GM18499 (cell line): ENCODE data around the gene NPDC1.

Source experiments
- ATAC-seq: cut with Tn5 transposase; IDR thresholded peaks from one replicate; pipeline ENCODE4 v1.9.1; 2021; ENCODE audit warnings: moderate number of reproducible peaks; ENCODE audit not compliant: insufficient read depth, unreplicated experiment

Gene NPDC1, protein sequence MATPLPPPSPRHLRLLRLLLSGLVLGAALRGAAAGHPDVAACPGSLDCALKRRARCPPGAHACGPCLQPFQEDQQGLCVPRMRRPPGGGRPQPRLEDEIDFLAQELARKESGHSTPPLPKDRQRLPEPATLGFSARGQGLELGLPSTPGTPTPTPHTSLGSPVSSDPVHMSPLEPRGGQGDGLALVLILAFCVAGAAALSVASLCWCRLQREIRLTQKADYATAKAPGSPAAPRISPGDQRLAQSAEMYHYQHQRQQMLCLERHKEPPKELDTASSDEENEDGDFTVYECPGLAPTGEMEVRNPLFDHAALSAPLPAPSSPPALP

GRCh38 chr9:137046088-137046787 is at the start of gene NPDC1:
TSS of gene NPDC1 (minus strand) at chr9:137046177. CDS start at chr9:137045989, 188 bp downstream.
- ATAC-seq: no peak

DNA sequence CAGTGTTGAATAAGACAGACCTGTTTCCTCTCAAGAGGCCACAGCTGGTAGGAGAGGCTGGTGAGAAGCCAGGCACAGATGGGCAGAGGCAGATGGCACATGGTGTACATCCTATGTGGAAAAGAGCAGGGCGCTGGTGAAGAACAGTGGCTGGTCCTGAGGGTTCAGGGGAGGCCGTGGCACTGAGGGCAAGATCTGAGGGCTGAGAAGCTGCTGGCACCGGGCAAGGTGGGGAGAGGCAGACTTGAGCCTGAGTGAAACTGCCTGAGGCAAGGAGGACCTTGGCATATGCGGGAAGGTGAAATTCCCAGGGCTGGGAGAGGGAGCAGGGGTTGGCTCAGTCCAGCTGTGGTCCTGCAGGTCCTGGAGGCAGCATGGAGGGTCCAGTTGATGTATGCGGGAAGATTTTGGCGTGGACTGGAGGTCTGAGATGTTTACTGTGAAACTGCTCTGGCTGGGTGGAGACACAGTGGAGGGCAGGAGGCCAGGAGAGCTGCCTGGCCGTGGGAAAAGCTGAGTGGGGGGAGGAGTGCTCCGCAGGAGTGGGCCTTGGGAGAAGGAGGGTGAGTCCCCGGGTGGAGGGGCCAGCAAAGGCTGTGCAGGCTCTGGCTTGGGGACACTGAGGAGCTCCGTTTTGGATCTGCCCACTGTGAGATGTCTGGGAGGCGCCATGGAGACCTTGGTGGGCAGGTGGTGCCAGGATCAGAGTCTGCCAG is 43.4 kb upstream of the NPDC1 start:
- ATAC-seq: no peak

- no peak for ATAC-seq
Observed at GRCh38 chr9:137088121-137088520, 42.1 kb upstream of the NPDC1 start.

- ATAC-seq: no peak
Observed at GRCh38 chr9:137087409-137087925, 41.5 kb upstream of the NPDC1 start.

DNA sequence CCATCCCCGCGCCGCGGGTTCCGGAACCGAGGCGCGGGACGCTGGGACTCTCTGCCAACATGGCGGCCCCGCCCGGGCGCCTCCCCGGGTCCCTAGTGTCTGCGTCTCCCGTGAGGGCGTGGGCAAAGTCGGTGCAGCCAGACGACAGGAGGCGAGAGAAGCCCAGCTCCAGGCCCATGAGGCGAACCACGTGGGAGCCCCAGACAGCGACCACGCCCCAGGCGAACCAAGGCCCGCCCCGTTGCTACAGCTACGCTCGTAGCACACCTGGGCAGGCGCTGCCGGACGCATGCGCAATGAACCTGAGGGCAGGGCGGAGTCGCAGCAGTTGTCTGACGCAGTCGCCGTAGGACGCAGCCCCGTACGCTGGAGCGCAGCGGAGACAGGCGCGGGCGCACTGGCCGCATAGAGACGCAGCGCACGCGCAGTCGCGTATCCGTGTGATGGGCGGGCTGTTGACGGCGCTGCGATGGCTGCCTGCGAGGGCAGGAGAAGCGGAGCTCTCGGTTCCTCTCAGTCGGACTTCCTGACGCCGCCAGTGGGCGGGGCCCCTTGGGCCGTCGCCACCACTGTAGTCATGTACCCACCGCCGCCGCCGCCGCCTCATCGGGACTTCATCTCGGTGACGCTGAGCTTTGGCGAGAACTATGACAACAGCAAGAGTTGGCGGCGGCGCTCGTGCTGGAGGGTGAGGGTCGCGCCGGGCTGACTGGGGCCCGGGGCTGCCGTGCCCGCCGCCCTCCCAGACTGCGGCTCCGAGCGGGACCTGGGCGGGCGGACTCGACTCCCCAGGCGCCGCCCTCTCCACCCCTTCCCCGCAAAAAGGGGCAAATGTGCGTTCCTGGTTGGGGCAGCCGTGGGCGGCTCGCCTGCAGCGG is 40.8 kb upstream of the NPDC1 start, which contains the start of gene MAN1B1:
MAN1B1 (plus strand) TSS at position 455 of the 878 bp plus-strand sequence; CDS start at position 470, 15 bp downstream.
- ATAC-seq: peak; percentile 82

DNA sequence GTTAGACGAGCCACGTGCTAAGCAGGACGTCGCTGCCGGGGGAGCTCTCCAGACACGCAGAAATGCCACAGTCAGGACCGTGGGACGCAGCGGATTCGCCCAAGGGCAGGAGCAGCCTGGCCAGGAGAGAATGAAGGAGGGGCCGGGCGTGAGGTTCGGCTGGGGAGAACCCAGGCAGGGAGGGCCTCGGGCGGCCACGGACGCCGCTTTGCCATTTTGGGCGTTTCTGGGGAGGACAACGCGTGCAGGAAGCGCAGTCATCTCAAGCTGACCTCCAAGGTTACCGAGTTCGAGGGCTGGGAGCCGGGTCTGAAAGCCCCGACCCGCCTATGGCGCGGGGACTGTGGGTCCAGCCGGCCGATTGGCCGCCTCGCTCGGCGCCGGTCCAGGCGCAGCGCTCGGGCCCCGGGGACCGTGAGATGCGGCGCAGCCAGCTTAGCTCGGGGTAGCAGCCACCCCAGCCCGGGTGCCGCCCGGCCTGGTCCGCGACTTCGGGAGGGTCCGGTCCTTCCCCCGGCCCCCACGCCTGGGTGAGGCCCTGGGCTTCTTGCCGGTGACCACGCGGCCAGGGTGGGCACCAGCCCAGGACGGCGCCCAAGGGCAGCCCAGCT is 40.0 kb upstream of the NPDC1 start:
- ATAC-seq: peak; percentile 2

DNA sequence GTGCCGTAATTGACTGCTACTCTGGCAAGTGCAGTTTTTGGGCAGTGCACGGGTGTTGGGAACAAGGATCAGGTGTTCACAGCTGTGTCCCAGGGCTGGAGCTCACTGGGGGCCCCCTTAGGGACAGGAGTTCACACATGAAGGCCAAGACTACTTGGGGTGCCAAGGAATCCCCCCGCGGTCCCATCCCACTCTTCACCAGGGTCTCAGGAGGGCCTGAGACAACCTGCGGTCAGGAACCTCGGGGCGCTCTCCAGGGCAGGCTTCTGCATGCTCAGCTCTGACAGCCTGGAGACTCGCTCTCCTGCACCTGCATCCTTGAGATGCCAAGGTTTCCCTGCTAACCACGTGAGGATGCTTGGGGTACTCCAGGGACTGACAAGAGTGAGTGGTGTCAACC is 38.5 kb upstream of the NPDC1 start:
- ATAC-seq: no peak

GRCh38 chr9:137083394-137084004 is 37.5 kb upstream of the NPDC1 start:
- ATAC-seq: no peak

DNA sequence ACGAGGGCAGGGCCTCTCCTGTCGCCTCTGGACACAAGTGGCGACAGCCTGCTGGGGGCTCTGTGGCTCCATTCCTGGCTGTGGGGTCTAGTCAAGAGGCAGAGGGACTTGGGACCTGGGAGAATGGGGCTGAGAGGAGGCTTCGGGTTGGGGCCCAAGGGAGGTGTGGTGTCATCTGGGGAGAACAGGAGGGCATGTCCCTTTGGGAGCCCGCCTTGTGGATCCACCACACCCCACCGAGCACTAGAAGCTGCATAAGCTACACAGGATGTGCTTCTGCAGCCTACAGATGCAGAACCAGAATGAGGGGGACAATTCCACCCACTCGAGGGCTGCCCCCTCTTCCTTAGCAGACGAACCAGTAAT is 36.9 kb upstream of the NPDC1 start:
- ATAC-seq: no peak

GRCh38 chr9:137082222-137082924 is 36.4 kb upstream of the NPDC1 start:
- ATAC-seq: no peak

DNA sequence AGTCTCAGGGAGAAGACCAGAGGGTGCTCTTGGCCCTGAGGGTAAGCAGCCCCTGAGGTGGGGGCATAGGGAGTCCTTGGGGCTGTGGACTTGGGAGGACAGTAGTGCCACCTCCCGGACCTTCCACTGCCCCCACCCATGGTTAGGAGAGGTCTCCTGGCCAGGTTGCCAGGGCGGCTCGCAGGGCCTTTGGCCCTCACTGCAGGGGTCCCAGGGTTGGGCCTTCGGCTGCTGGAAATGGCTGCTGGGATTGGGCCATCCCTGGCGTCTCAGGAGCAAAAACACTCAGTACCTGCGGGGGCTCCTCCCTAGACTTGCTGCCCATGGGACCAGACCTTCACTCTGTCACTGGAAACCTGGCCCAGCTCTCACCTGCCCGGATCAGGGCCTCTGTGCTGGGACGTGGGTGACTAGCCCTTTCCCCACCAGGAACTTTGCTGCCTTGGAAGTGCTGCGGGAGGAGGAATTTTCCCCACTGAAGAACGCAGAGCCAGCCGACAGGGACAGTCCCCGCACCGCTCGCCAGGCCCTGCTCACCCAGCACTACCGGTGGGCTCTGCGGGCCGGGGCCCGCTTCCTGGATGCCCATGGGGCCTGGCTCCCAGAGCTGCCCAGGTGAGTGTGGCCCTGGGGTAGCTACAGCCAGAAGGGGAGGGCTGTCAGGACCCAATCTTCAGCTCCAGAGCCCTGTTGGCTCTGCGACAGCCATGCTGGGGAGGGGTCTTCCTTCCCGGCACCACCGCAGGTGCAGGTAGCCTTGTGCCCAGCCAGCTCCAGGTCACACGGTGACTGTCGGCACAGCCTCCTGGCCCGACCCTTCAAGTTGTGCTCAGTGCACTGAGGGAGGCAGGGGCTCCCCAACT is 34.5 kb upstream of the NPDC1 start:
- no peak for ATAC-seq

DNA sequence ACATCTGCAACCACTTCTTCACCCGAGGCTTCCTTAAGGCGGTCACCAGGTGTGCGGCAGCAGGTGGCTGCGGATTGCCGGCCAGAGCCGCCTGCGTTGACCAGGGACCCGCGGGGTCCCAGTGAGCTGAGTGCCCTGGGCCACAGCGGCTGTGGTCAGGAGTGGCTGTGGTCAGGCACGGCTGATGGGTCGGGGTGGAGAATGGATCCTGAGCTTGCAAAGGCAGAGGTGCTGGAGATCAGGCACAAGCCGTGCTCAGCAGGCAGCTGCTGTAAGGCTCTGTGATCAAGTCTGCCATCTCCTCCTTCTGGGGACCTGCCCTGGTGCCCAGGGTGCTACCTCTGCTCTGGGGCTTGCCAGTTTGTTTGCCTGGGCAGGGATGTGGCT is 33.4 kb upstream of the NPDC1 start:
- no peak for ATAC-seq

DNA sequence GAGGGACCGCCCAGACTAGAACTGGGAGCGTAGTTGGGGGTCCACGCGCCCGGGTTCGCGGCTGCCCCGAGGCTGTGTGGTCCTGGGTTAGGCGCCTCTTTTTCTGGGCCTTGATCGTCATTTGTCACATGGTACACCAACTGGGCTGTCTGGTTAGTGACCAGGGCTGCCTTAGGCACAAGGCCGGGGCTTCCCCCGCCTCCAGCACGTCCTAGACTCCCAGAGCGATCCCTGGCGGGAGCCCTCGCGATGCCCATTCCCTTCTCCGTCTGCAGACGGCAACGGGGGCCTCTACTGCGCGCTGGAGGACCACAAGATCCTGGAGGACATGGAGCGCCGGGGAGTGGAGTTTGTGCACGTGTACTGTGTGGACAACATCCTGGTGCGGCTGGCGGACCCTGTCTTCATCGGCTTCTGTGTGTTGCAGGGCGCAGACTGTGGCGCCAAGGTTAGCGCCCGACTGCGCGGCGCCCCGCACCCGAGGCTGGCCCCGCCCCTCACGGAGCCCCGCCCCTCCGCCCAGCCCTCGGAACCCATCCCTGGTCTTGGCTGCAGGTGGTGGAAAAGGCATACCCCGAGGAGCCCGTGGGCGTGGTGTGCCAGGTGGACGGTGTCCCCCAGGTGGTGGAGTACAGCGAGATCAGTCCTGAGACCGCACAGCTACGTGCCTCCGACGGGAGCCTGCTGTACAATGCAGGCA is 32.9 kb upstream of the NPDC1 start:
- ATAC-seq: no peak

GRCh38 chr9:137077758-137078693 is 32.0 kb upstream of the NPDC1 start:
- ATAC-seq: no peak

DNA sequence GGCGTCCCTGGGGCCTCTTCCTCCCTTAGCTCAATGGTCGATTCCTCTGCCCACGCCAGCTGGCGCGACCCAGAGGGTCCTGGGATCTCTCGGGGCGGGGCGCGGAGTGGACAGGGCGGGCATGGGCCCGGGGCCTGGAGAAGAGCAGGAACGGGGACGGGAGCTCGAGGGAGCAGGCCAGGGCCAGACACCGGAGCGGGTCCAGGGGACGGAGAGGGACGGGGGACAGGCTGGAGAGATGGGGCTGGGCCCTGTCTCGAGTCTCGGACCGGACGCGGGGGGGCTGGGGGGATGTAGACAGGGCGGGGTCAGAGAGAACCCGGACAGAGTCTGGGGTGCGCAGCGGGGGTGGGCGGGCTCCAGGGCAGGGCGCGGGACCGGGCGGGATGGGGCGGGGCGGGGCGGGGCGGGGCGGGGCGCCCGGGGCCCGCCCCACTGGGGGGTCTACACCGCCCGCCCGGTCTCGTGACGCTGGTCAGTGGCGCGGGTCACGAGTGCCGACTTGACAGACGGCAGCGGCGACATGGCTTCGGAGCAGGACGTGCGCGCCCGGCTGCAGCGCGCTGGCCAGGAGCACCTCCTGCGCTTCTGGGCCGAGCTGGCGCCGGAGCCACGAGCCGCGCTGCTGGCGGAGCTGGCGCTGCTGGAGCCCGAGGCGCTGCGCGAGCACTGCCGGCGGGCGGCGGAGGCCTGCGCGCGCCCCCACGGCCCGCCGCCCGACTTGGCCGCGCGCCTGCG is 31.2 kb upstream of the NPDC1 start, which contains the start of gene UAP1L1:
UAP1L1 (plus strand) TSS at position 508 of the 738 bp plus-strand sequence; CDS start at position 524, 16 bp downstream.
- no peak for ATAC-seq
